22Rv1 (cell line): ENCODE results near the gene CENPO.

Experiments used
- CTCF ChIP-seq: fragments of 450-650 bp; IDR thresholded peaks from 2 replicates; pipeline ENCODE4 v1.5.1; 2017; ENCODE audit warnings: mild to moderate bottlenecking
- ZFX ChIP-seq: fragments of 450-650 bp; IDR thresholded peaks from 2 replicates; pipeline ENCODE4 v1.6.1; 2017; ENCODE audit warnings: antibody characterized with exemption, borderline replicate concordance

GRCh38 chr2:24833821-24834732 is 40.9 kb downstream of the CENPO start:
- TF ChIP-seq CTCF, result no peak
- TF ChIP-seq ZFX, result no peak
